GDM1 (cell line): Measurements from ENCODE around the gene HDDC2.
"Not testable (repeated sequence)": the region's sequence is repeated elsewhere in the genome, so short reads cannot be mapped to it uniquely, and the experiment has no call there.

ENCODE experiments used
- DNase-seq: peaks from one replicate; lab custom pipeline; 2025; lab: John Stamatoyannopoulos, UW

HDDC2 gene

GRCh38 chr6:125306756-125307149 lies 5.0 kb upstream of the HDDC2 start:
- DNase-seq: no peak

GRCh38 chr6:125304970-125305660 lies 3.3 kb upstream of the HDDC2 start:
- no peak for DNase-seq

GRCh38 chr6:125303512-125303854 lies 1.7 kb upstream of the HDDC2 start:
- no peak for DNase-seq

GRCh38 chr6:125302840-125303511 lies 1.2 kb upstream of the HDDC2 start:
- DNase-seq: no peak

GRCh38 chr6:125300992-125301434 lies 754 bp downstream of the HDDC2 start:
- no peak for DNase-seq

GRCh38 chr6:125299257-125299656 lies 2.5 kb downstream of the HDDC2 start:
- DNase-seq: no peak

GRCh38 chr6:125296471-125296870 lies 5.3 kb downstream of the HDDC2 start:
- DNase-seq: no peak

GRCh38 chr6:125294925-125295324 lies 6.8 kb downstream of the HDDC2 start:
- DNase-seq: no peak

- DNase-seq: no peak
These were observed 7.7 kb downstream of the HDDC2 start for GRCh38 chr6:125294036-125294435.

- DNase-seq: no peak
These were observed 8.2 kb downstream of the HDDC2 start for GRCh38 chr6:125293587-125293986.

GRCh38 chr6:125287718-125288117 lies 14.0 kb downstream of the HDDC2 start:
- no peak for DNase-seq

GRCh38 chr6:125285936-125286335 lies 15.8 kb downstream of the HDDC2 start:
- no peak for DNase-seq

GRCh38 chr6:125285353-125285752 lies 16.4 kb downstream of the HDDC2 start:
- no peak for DNase-seq

GRCh38 chr6:125282470-125282869 lies 19.3 kb downstream of the HDDC2 start:
- DNase-seq: not testable (repeated sequence)

GRCh38 chr6:125280370-125281035 lies 21.3 kb downstream of the HDDC2 start:
- DNase-seq: not testable (repeated sequence)

GRCh38 chr6:125279961-125280360 lies 21.8 kb downstream of the HDDC2 start:
- no peak for DNase-seq

GRCh38 chr6:125277838-125278237 lies 23.9 kb downstream of the HDDC2 start:
- no peak for DNase-seq

GRCh38 chr6:125275779-125276178 lies 26.0 kb downstream of the HDDC2 start:
- DNase-seq: no peak

GRCh38 chr6:125274935-125275334 lies 26.8 kb downstream of the HDDC2 start:
- no peak for DNase-seq

GRCh38 chr6:125273965-125274364 lies 27.8 kb downstream of the HDDC2 start:
- no peak for DNase-seq

GRCh38 chr6:125273251-125273650 lies 28.5 kb downstream of the HDDC2 start:
- no peak for DNase-seq

GRCh38 chr6:125271486-125272159 lies 30.1 kb downstream of the HDDC2 start:
- no peak for DNase-seq

GRCh38 chr6:125270380-125270779 lies 31.4 kb downstream of the HDDC2 start:
- DNase-seq: no peak
